IPS DF 4.7 (cell line): ENCODE measurements around the gene EFR3B.

Experiments
- DNase-seq: peaks from one replicate; pipeline ENCODE4 v3.0.0-alpha.2; 2013; ENCODE audit warnings: low spot score; ENCODE audit errors: extremely low read depth

The EFR3B gene

DNA sequence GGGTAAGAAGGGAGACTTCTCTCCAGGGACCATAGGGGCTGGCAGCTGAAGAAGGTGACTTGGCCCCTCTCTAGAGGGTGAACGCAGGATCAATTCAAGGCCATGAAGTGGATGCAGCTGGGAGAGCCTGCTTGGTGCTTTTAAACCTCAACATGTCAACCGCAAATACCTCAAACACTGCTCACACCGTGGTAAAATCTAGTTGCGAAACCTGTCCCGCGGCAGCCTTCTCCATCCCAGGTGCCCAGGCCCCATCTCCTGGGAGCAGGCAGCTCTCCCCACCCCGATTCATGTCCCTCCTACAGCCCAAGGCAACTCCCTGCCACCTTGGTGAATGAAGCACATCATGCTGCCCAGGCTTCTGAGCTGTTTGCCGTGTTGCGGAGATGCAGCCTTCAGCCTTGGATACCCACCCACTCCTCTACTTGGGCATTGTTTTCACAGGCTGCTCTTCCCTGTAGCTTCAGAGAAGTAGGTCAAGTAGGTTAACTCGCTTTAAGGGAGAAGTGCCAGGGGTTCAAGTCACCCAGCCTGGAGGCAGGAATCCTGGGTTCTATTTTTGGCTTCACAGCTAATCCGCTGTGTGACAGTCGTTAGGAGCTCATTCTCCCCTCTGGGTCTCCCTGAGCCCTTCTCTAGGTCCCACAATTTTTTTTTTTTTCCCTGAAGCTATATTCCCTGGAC is 6.2 kb upstream of the EFR3B start:
- DNase-seq: no peak

DNA sequence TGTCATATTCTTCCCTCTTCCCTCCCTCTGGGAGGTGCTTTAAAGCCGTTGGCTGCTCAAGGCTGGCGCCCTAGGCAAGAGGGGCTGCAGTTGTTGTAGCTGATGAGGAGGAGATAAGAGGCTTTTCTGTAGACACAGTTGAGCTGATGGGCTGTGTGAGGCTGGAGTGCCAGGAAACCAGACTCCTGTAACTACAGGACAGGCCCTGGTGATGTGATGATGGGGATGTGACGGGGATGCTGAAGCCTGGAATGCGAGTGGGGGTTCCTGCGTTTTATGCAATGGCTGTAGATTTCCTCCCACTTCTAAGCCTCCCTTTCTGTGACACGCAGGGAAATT is 5.7 kb upstream of the EFR3B start:
- DNase-seq: no peak

DNA sequence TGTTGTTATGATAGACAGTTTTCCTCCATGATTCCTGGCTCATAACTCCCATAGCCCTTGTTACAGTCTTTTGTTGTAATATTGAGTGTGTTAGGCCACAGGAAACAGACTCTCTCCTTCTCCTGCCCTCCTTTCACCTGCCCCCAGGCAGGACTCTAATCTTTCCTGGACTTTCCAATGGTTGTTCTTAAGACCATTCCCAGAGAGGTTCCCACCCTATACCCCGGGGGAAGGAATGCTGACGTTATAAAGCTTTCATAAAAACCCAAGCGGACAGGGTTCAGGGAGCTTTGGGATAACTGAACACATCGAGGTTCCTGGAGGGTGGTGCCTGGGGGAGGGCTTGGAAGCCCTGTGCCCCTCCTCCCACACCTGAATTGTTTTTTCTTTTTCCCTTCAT is 2.8 kb upstream of the EFR3B start:
- DNase-seq: no peak

DNA sequence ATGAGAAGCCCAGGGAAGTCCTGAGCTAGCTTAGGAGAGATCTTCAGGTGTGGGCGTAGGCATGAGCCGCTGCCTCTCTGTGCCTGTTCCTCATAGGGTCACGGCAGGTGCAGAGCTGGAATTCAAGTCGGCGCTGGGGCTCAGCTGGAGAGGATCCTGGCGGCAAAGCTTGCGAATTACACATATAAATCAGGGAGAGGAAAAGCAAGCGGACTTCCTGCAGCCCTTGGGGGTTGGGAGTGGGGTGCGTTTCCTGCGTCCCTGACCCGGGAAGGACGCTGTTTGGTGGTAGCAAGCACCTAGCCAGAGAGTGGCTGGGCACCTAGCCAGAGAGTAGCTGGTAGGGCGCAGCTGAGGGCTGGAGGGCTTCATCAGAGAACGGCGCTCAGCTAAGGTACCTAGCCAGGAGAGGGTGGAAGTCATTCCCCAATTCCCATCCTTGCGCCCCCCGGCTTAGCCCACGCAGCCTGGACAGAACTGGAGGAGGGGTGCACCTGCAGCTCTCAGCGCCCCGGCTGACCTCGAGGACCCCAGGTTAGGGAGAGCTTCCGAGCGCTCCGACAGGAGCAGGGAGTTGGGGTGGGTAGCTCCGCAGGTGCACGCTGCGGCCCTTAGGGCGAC is 459 bp upstream of the EFR3B start:
- no peak for DNase-seq

DNA sequence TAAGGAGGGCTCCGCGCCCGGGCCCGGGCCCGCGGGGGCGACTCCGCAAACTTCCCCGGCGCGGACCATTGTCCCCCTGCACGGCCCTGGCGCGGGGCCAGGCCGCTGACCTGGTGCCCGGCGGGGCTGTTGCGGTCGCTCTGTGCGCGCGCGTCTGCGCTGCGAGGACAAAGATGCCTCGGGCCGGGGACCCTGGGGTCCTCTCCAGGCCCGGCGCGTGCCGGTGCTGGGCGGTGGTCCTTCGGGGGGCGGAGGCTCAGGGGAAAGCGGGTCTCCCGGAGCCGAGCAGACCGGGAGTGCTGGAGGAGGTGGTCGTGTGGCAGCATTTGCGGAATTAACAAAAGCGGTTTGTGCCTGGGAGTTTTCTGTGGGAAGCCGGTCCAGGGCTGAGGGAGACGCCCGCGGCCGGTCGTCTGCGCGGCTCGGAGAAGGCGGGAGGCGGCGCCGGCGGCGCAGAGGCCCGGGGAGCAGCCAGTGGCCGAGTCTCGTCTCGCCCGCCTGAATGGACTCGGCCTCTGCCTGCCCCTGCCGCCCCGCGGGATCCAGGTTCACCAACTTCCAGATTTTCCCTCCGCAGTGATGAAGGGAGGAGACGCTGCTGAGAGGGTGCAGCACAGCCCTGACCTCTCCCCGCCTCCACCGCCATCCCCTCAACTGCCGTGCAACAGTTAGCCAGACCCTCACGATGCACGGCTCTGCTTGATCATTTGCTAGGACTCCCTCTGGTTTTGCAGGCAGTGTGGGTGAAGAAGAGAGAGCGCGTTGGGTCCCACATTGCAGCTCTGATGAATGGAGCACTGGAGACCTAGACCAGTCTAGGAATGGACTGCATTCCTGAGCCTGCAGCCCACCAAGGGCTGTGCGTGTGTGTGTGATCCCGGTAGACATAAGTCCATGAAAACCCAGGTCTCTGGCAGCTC is 705 bp downstream of the EFR3B start:
- DNase-seq: no peak

DNA sequence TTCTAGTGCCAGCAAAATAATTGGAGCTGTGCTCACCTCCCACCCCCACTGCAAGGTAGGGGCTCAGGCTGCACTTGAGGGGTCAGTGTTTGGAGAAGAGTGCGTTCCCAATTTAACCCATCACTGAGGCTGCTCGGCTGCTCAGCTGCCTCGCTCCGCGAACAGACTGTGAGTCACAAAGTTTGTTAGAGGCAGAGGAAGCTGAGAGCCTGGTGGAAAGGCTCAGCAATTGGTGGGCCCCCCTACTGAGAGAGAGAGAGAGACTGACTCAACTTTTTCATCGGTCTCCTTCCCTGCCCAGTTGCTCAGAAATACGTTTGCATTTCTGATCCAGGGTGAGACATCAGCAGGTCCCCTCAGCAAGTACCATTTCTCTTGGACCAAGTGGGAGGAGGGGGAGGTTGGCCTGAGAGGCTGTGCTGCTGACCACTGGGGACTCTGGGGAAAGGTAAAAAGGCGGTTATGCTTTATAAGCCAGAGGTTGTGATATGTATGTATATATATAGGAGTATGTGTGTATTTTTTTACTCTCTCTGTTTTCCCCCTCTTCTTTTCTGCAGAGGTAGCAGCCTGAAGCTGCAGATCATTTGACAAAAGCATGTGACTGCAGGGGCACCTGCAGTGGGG is 1.5 kb downstream of the EFR3B start:
- DNase-seq: no peak

DNA sequence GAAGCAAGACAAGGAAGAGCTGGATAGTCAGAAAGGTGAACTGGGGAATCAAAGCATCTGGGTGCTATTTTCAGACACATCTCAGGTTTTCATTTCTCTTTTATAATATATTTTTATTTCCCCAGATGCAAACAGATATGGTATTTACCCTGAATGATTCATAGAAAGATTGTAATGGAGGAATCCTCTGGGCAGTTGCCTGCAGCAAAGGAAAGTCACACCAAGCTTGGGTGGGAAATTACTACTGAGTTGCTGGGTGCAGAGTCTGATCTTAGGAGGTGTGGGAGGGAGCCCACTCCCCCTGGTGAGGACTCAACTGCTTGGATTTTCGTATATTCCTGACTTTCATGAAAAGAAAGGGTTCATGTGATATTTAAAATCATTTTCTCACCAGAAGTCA is 2.1 kb downstream of the EFR3B start:
- no peak for DNase-seq

DNA sequence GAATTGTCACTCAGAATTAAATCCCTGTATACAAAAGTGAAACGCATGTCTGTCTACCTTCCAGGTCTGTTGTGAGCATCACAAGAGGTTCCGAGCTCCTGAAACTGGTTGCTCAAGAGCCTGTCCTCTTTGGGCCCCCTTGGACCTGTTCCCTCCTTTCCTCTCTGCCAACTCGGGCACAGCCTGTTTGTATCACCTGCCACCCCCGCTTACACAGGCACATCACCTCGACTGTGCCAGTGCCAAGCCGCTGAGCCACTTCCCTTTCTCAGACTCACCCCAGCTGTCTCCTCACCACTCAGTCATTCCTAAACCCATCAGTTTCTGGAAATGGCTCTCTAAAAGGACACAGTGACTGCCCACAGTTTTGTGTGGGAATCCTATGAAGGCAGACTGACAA is 3.1 kb downstream of the EFR3B start:
- no peak for DNase-seq

DNA sequence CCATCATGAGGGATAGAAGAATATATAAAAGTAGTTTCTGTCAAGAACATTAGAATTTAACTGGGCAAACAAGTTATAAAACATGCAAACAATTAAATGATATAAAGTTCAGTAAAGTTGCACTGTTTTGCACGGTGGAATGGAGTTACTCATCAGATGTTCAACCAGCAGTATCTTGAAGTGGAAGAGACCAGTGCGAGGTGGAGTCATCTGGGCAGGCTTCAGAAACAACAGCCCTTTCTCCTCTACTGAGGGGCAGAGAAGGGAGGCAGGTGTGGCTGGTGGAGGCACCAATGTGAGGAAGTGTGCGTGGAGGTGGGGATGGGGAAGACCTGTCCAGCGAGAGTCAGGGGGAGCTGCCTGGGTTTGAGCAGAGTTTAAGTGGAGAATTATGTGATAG is 7.5 kb downstream of the EFR3B start:
- DNase-seq: no peak

DNA sequence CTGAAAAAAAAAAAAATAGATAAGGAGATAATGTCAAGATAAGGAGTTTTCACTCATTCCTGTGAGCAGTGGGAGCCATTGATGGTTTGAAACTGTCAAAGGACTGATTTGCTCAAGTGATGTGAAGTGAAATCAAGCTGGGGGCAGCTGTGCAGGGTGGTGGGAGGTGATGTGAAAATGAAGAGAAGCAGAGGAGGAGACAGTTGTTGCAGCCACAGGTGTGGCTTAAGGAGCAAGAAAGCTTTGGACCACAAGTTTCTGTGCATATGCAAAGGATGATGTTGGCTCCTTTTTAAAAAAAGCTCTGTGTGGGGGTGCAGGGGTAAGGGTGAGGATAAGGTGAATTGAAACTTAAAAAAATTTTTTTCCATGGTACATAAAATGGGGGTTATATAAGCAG is 8.3 kb downstream of the EFR3B start:
- no peak for DNase-seq

DNA sequence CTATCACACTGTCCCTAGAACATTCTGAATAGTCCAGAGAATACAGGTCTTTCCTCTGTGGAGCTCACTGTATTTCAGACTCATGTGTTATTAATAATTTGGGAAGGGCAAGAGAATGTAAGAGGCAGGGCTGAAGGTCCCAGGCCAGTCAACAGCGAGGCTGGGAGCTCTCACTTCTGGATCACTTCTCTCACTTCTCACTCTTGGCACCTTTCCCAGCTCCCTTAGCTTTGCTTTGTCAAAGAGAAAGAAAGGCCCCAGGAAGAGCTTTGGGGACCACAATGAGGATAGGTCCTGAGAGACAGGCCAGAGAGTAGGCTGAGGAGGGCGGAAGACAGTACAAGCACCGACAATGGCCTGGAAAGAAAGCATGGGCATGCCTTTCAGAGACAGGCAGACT is 11.2 kb downstream of the EFR3B start:
- DNase-seq: no peak

DNA sequence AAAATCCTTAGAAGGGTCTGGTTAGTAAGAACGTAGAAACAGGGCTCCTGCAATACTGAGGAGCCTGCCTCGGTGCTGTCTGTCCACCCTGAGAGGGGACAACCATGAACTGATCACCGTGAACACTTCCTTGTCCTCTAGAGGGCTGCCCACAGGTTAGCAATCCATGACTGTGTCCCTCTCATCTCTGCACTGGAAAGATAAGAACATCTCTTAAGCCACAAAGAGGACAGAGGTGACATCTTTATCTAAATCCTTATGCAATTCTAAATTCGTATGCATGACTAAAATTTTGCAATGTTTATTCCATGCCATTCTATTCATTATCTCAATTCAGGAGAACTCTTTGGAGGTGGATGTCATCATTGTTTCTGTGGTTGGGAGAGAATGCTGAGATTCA is 12.8 kb downstream of the EFR3B start:
- DNase-seq: no peak

DNA sequence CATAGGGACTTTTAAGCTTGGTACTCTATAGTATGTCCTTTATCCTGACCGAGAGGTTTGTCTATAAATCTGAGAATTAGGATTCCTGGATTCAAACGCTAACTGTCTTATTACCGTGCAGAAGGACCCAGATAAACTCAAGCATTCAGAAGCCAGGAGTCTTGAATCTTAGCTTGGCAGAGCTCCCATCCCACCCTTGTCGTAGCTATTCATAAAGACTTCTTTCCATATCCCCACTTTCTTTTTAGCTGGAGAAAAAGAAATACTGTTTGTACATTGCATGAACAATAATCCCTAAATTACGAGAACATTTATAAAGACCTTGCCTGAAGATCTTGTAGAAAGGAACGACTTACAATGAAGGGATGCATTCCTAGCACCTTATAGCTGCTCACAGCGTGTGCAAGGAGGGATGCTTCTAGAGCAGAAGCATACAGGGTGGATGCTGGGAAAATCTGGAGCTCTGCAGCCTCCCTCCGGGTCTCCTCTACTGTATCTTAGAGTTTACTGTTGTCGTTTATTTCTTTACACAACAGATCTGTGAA is 13.6 kb downstream of the EFR3B start:
- DNase-seq: no peak

DNA sequence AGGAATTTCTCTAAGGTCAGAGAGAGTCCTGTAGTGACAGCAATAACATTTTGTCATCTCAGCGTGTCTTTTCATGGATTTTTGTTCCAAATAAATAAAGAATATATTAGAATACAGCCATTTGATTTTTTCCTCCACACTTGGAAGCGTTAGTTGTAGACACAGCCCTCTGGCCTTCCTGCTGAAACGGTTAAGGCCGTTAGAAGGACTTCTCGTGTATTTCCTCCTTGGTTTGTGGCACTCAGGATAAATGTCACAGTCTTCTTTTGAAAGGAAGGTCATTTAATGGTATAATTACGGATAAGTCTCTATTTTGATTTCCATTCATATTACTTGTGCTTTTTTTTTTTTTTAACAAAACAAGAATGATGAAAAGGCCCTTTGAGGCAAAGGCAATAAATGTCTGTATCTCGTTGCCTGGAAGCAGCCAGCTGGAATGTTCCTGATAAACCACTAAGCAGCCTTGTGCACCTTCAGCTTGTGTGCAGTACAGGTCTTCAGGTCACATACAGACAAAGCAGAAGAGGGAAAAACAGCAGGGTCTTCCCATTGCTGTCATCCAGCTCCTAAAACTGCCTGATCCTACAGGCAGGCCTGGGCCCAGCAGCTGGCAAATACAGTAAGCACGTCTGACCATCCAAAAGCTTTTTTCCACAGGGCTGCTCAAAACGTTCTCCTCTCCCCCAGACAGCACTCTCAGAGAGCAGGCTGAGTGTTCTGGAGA is 14.4 kb downstream of the EFR3B start:
- DNase-seq: no peak

DNA sequence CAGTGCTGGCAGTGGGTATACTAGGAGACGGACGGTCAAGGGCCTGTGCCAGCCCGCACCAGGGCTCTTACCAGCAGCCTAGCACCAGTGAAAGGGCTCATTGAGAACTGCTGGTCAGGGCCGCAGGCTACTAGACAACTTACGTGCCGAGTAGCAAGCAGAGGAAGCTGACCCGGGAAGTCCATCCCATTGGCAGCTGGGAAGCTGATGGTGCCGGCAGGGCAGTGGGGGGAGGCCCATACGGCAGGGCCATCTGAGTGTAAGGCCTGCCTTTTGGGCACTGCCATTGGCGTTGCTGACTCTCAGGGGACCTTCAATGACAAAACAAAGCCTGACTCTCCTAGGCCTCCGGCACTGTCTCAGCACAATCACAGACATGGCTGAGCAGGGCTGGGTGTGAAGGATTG is 20.6 kb downstream of the EFR3B start:
- no peak for DNase-seq

DNA sequence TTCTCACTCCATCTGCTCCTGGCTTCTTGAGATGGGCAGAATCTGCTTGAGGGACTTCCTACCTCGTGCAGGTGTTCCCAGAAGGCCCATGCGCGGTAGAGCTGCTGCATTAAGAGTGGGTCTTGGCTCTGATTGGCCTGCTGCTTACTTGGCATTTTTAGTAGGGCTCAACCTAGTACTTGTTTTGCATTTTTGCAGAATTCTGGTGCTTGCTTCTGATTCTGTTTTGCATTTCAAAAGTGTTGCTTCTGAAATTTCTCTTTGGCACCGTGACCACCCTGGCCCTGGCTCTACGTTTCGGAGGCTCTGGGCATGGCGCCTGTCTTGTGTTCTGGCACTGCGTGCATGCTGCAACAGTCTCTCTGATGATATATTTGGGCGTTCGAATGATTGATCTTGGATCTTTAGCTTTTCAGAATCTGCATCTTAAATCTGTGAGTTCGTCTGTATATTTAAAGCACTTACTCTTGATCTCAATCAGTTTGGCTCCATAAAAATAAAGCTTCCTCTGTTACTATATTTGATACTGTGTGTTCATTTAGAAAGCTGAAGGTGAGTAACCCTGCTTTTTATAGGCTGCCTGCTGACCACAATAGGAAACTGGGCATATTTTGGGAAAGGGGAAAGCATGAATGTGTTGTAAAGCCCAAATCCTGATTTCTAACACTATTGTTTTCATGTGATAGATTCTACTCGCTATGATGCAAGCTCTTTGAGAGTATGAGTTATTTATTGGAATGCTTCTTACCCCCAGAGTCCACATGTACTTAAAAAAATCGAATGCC is 22.2 kb downstream of the EFR3B start:
- no peak for DNase-seq

DNA sequence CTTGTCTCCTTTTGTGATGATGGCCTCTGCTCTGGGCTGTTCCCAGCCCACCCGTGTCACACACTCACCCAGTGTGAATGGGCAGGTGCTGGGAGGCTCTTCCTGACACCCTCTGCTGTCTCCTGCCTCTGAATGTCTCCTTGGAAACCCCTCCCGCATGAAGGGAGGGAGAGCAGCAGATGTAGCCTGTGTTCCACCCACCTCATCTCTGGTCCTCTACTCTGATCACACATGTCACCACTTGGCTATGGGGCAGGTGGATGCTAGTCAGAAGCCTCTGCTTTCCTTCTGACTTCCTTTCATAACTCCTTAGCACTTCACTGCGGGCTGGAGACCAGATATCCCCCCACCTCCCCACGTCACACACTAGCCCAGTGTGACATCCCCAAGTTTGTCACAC is 23.9 kb downstream of the EFR3B start:
- no peak for DNase-seq

DNA sequence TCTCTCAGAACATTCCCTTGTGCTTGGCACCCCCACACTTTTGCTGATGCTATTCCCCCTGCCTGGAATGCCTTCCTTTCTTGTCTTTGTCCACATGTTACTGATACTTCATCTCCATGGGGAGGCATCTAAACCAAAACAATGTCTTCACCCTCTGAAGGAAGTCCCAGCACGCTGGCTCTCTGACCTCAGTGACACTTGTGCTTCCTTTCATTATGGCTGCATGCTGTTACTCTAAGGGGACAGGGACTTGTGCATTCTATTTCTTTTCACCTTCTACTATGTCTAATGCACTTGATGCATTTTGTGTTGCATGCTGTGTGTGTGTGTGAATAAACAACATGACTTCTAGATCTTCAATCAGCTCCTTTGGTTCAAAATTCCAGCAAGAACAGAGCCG is 24.6 kb downstream of the EFR3B start:
- DNase-seq: no peak

DNA sequence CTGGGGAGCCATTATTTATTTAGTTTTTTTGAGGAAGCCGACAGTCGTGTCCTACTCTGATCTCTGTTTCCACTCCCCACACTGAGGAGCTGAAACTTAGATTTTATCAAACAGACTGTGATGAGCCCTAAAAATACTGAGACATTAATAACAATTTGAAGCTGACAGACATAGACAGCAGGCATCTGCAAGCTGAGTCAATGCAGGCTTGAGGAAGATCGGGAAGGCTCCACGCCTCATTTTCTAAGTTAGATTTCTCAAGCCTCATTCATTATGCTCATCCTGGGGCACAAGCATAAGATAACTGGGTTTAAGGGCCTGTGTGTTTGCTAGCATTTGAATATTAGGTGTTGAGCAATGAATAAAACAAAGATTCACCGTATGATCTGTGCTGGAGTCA is 26.3 kb downstream of the EFR3B start:
- DNase-seq: no peak

DNA sequence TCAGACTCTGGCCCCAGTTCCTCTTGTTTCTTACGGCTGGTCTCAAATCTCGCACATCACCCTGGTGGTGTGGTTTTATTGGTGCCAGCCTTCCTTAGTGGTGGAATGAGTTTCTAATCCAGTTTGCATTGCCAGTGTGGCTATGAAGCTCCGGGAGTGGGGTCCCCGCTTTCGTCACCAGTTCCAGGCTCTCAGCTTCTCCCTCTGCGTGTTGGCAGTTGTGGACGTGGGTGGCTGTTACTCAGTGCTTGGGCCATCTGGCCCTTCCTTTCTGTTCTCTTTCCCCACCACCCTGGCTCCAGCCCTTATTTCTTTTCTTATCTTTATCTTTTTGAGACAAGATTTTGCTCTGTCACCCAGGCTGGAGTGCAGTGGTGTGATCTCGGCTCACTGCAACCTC is 30.1 kb downstream of the EFR3B start:
- no peak for DNase-seq
